Hepatocyte (in vitro differentiated cells): ENCODE measurements around the gene TUB.
A peak's percentile ranks its signal among the peaks of the same experiment; 100 is the strongest.

Experiments
- CTCF ChIP-seq: fragments of 200-600 bp; sonication (generic); IDR thresholded peaks from 2 replicates; pipeline ENCODE4 v1.5.1; 2016; ENCODE audit warnings: antibody characterized with exemption, mild to moderate bottlenecking; ENCODE audit not compliant: poor library complexity
- EZH2phosphoT487 ChIP-seq: fragments of 200-600 bp; sonication (generic); IDR thresholded peaks from one replicate; pipeline ENCODE4 v1.6.1; 2018; ENCODE audit warnings: antibody characterized with exemption, mild to moderate bottlenecking, low read depth, moderate library complexity; ENCODE audit not compliant: unreplicated experiment, severe bottlenecking

- peak; percentile 66 for TF ChIP-seq CTCF
- no peak for TF ChIP-seq EZH2phosphoT487
These were observed 9.7 kb downstream of the TUB start for GRCh38 chr11:8090756-8091155.
